Adrenal gland (tissue), 12 donors: ENCODE data around the gene SECTM1. TPM values are rescaled to one million over a fixed set of nuclear protein-coding genes. Genes with fewer than 3 reads are reported as not detected.

ENCODE experiments used
- DNase-seq, 7 donors: peaks; one replicate each; pipeline ENCODE4 v3.0.0-alpha.2; 2019 to 2020
- H3K27ac ChIP-seq, 5 donors: fragments of 200-600 bp; sonication (generic) in 4 of 5; 1 replicate in 3 of 5; 2 replicates in 2 of 5; pipeline versions ENCODE4 v1.5.1 to v1.8.0; 2016 to 2020; ENCODE audit warnings: mild to moderate bottlenecking in 1 of 5
- H3K27me3 ChIP-seq: fragments of 200-600 bp; 2 replicates; pipeline ENCODE4 v1.8.0; 2021
- H3K36me3 ChIP-seq, 2 donors: fragments of 200-600 bp; replicated peaks in 1 of 2; 1 replicate in 1 of 2; 2 replicates in 1 of 2; pipeline versions ENCODE4 v1.5.1 to v1.8.0; 2018 to 2022
- H3K4me1 ChIP-seq, 2 donors: fragments of 200-600 bp; replicated peaks in 1 of 2; 1 replicate in 1 of 2; 2 replicates in 1 of 2; pipeline versions ENCODE4 v1.5.1 to v1.8.0; 2018 to 2021
- H3K4me3 ChIP-seq, 4 donors: fragments of 200-600 bp; sonication (generic) in 3 of 4; one replicate each; pipeline ENCODE4 v1.5.1; 2016 to 2018
- H3K9me3 ChIP-seq, 3 donors: fragments of 200-600 bp; sonication (generic) in 1 of 3; replicated peaks in 1 of 3; 1 replicate in 2 of 3; 2 replicates in 1 of 3; pipeline versions ENCODE4 v1.5.1 to v1.8.0; 2016 to 2021
- CTCF ChIP-seq, 6 experiments: fragments of 450-650 bp in 4 of 6; fragments of 200-600 bp in 2 of 6; sonication (generic) in 1 of 6; IDR thresholded peaks; 1 replicate in 5 of 6; 2 replicates in 1 of 6; pipeline versions ENCODE4 v1.5.1 to v1.8.0; 2016 to 2021; ENCODE audit warnings: antibody characterized with exemption in 6 of 6, mild to moderate bottlenecking in 2 of 6, moderate library complexity in 1 of 6
- POLR2A ChIP-seq, 2 donors: fragments of 450-650 bp; IDR thresholded peaks; one replicate each; pipeline ENCODE4 v1.6.1; 2017; ENCODE audit warnings: antibody characterized with exemption in 2 of 2, mild to moderate bottlenecking in 2 of 2, moderate library complexity in 1 of 2
- WGBS, 4 donors: extraction: QIAGEN DNeasy Blood & Tissue Kit in 2 of 4; methylation state at CpG; one replicate each; pipeline versions ENCODE4 v1.1.5 to v1.1.7; 2013 to 2017; 5-methylcytosine and 5-hydroxymethylcytosine counted together
- intact Hi-C, 2 donors: fragments of 100-400 bp; cut with DNase I; formaldehyde crosslinking; loops; one replicate each; pipeline versions ENCODE4 v1.14.1 to v1.15.0; 2022 to 2023
- polyA plus RNA-seq, 3 donors: library from polyadenylated mRNA; stranded (reverse); fragments of 200-250 nt in 2 of 3; fragments of 350-450 nt in 1 of 3; fragmentation: Illumina TruSeq in 1 of 3; extraction: RNeasy Lipid Tissue Mini Kit (QIAGEN cat#74804) in 1 of 3; gene quantifications; one replicate each; pipeline ENCODE4 v1.2.3, GENCODE V29; 2013 to 2014
- total RNA-seq, 9 donors: library from RNA; depleted of rRNA in 4 of 9; stranded (reverse); fragments of >200 nt in 4 of 9; fragments of 120-200 nt in 1 of 9; fragmentation: NEBNext Ultra II Directional in 1 of 9; extraction: Animal tissue kit (Norgen Biotek cat#: 25700) in 1 of 9; gene quantifications; one replicate each; pipeline versions ENCODE4 v1.1.0 to v1.2.4, GENCODE V29; 2013 to 2023
- donor health status: healthy with polysubstance abuse.
- donor health status: Bipolar disorder and iron deficiency.
- donor health status: DM: yes; HTN: yes; CAD: no.
- donor health status: DM: no; HTN: no; CAD: no.
- donor health status: DM: no; HTN: no; CAD: no.
- donor health status: DM: yes; HTN: yes; CAD: no.

Gene SECTM1
- total and polyA plus RNA-seq, 12 donors, result 1.2 to 24.3 (median 5.9) TPM

DNA sequence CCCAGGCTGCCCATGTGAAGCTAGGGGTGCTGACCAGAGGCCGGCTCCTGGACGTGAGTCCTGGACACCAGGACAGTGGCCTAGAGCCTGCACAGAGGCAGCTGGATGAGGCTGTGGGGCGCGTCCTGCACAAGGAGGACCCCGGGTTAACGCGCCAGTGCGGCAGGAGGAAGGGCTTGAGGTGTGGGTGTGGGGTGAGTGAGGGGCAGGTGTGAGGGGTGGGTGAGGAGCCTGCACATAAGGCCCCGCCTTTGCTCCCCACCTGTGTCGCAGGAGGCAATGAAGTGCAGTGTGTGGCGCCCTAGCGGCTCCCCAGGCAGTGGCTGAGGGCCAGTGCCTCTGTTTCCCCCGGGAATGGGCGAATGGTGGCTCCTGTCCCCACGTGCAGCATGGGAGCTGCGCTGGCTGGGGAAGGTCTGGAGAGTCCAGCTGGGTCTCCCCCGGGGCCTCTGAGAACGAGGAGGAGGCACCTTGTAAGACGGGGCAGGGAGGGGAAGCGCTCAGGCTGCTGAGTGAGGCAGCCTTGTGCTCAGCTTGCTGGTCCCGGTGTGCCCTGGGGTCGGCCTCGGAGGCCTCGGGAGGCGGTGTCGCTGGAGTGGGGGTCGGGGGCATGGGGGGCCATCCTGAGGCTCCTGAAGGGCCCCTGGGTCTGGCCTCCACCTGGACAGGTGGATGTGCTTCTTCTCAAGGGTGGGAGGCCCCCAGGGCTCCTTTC lies 19.4 kb downstream of the SECTM1 start:
- H3K4me3 ChIP-seq, result no peak overlapping the region
- WGBS, 4 donors, result 64 to 71% (median 64%) methylated on average over 17 to 27 of the region's 27 CpGs
- no peaks in the 10 kb centered on the region for H3K36me3 ChIP-seq
- DNase-seq, result no peak
- peaks cover 5% of the 10 kb centered on the region for H3K27me3 ChIP-seq
- no peaks in the 10 kb centered on the region for H3K9me3 ChIP-seq
- H3K4me1 ChIP-seq, result no peaks in the 10 kb centered on the region
- no peak overlapping the region for H3K27ac ChIP-seq
- TF ChIP-seq CTCF (IDR thresholded peaks at IDR 0.05), result no peak
- no peak for TF ChIP-seq POLR2A (IDR thresholded peaks at IDR 0.05)
- intact Hi-C loops, result loop anchor here in 1 of 2 donors (10.0 kb wide), 1 partner anchor 279 kb away; the partner anchor contains the start of genes DCXR and RAC3

DNA sequence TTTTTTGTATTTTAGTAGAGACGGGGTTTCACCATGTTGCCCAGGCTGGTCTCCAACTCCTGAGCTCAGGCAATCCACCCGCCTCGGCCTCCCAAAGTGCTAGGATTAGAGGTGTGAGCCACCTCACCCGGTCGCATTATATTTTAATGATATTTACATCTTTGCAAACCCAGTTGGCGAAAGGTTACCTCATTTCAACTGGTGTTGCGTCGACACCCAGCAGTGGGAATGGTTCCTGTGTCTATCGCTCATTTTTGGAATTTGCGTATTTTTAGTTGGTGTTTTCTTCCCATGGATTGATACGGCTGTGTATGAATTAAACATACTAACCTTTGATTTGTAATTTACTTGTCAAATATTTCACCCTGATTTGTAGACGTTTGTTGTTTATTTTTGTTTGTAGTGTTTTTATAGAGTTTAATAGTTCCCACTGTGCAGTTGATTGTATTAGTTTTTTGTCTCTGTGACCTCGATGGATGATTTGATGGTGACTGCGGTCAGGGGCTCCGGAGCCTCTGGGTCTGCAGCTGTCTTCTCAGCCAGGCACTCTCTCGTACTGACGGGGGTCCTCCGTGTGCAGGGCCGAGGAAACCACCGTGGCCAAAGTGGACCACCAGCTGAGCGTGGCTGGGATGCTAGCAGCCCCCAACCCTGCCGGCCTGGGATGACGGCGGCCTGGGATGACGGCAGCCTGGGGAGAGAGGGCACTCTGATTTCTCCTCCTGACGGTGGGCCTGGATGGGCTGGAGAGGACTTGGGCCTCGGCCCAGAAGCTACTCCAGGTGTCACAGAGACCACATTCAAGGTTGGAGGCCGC lies 20.2 kb downstream of the SECTM1 start:
- 78 to 85% (median 82%) methylated on average over 24 to 28 of the region's 28 CpGs for WGBS, 4 donors
- Histone ChIP-seq H3K27me3 (peaks cover 5% of the 10 kb centered on the region), H3K36me3 (no peaks in the 10 kb centered on the region), H3K4me1 (no peaks in the 10 kb centered on the region), H3K9me3 (no peaks in the 10 kb centered on the region), H3K27ac (no peak overlapping the region), H3K4me3 (no peak overlapping the region)
- TF ChIP-seq CTCF (IDR thresholded peaks at IDR 0.05), result no peak
- TF ChIP-seq POLR2A (IDR thresholded peaks at IDR 0.05), result no peak
- intact Hi-C loops, result loop anchor here in 1 of 2 donors (10.0 kb wide), 1 partner anchor 279 kb away; the partner anchor contains the start of genes DCXR and RAC3
- DNase-seq, result no peak

DNA sequence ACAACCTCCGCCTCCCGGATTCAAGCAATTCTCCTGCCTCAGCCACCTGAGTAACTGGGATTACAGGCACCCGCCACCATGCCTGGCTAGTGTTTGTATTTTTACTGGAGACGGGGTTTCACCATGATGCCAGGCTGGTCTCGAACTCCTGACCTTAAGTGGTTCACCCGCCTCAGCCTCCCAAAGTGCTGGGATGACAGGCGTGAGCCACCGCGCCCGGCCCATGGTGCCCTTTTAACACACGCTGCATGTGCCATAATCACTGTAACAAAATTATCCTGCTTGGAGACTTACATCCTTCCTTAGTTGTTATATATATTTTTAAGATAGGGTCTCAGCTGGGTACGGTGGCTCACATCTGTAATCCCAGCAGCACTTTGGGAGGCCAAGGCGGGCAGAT lies 21.6 kb downstream of the SECTM1 start:
- Histone ChIP-seq H3K27ac (no peak overlapping the region), H3K36me3 (no peaks in the 10 kb centered on the region), H3K4me3 (no peak overlapping the region), H3K27me3 (peaks cover 5% of the 10 kb centered on the region), H3K4me1 (no peaks in the 10 kb centered on the region), H3K9me3 (no peaks in the 10 kb centered on the region)
- no peak for DNase-seq
- intact Hi-C loops, result loop anchor here in 1 of 2 donors (10.0 kb wide), 1 partner anchor 277 kb away; the partner anchor contains the start of genes DCXR and RAC3
- 76 to 92% (median 88%) methylated on average over 13 of the region's 13 CpGs for WGBS, 4 donors
- TF ChIP-seq POLR2A (IDR thresholded peaks at IDR 0.05) (no peak), CTCF (IDR thresholded peaks at IDR 0.05) (no peak)

DNA sequence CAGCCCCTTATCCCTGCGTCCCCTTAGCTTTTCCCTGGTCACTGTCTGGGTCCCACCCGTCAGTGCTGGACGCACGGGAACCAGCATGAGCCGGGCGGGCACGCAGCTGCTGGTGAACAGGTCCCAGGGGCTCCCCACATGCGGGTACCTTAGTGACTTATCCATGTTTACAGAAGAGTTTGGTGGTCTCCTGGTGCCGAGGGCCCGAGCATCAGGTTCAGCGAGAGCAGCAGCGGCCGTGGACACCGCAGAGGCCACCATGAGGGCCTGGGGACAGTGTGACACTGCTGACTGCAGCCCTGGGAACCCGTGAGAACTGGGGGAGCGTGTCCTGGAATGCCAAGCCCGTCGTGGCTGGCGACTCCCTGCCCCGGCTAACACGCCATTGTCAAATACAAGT lies 22.7 kb downstream of the SECTM1 start:
- H3K36me3 ChIP-seq, result no peaks in the 10 kb centered on the region
- no peak for DNase-seq
- H3K9me3 ChIP-seq, result no peaks in the 10 kb centered on the region
- peaks cover 5% of the 10 kb centered on the region for H3K27me3 ChIP-seq
- WGBS, 4 donors, result 81 to 86% (median 84%) methylated on average over 13 to 21 of the region's 21 CpGs
- no peak for TF ChIP-seq CTCF (IDR thresholded peaks at IDR 0.05)
- no peak for TF ChIP-seq POLR2A (IDR thresholded peaks at IDR 0.05)
- intact Hi-C loops, result loop anchor here in 1 of 2 donors (10.0 kb wide), 1 partner anchor 276 kb away; the partner anchor contains the start of genes DCXR and RAC3
- no peak overlapping the region for H3K27ac ChIP-seq
- H3K4me3 ChIP-seq, result no peak overlapping the region
- no peaks in the 10 kb centered on the region for H3K4me1 ChIP-seq
